CD4-positive, alpha-beta T cell (primary cell): ENCODE results near the gene MREG. TPM values are rescaled to one million over a fixed set of nuclear protein-coding genes. Genes with fewer than 3 reads are reported as not detected.
A peak's percentile ranks its signal among the peaks of the same experiment; 100 is the strongest.

Source experiments
- ATAC-seq: fragments of 200-7000 bp; cut with Tn5 transposase; one replicate; pipeline ENCODE4 v1.10.0; 2022; ENCODE audit warnings: mild to moderate bottlenecking; ENCODE audit not compliant: poor library complexity
- CTCF ChIA-PET: fragments of 350-600 bp; sonication (Branson Sonifier 250); formaldehyde crosslinking; loops from one replicate; lab custom pipeline; 2021; ENCODE audit warnings: antibody characterized with exemption, inconsistent platforms; lab: Charles Lee
- POLR2A ChIA-PET: fragments of 350-600 bp; sonication (Branson Sonifier 250); formaldehyde crosslinking; loops from one replicate; lab custom pipeline; 2021; ENCODE audit warnings: antibody characterized with exemption, inconsistent platforms; lab: Charles Lee
- DNase-seq, 14 experiments: peaks; one replicate each; pipeline ENCODE4 v3.0.0-alpha.2; 2013 to 2020; ENCODE audit warnings: mixed read lengths in 2 of 14
- H3K27ac ChIP-seq, 2 donors: one replicate each; pipeline versions ENCODE4 v1.5.1 to v1.7.0; 2013; ENCODE audit warnings: low read length in 2 of 2, low read depth in 1 of 2, mild to moderate bottlenecking in 1 of 2
- H3K27me3 ChIP-seq, 2 experiments: 1 replicate in 1 of 2; 2 replicates in 1 of 2; pipeline versions ENCODE4 v1.6.1 to v1.7.0; 2013; ENCODE audit warnings: low read length in 2 of 2, control low read depth in 1 of 2, mild to moderate bottlenecking in 1 of 2, moderate library complexity in 1 of 2; ENCODE audit not compliant: insufficient read depth in 2 of 2, control insufficient read depth in 1 of 2
- H3K36me3 ChIP-seq: one replicate; pipeline ENCODE4 v1.6.1; 2013; ENCODE audit warnings: low read length, control low read depth; ENCODE audit not compliant: insufficient read depth
- H3K4me1 ChIP-seq: one replicate; pipeline ENCODE4 v1.6.1; 2013; ENCODE audit warnings: low read length, control low read depth; ENCODE audit not compliant: insufficient read depth
- H3K4me3 ChIP-seq: one replicate; pipeline ENCODE4 v1.5.1; 2013; ENCODE audit warnings: mild to moderate bottlenecking, low read length, moderate library complexity
- H3K9me3 ChIP-seq, 2 experiments: 1 replicate in 1 of 2; 2 replicates in 1 of 2; pipeline versions ENCODE4 v1.6.1 to v1.7.0; 2013; ENCODE audit warnings: low read length in 2 of 2, mild to moderate bottlenecking in 2 of 2, control low read depth in 1 of 2, moderate library complexity in 1 of 2; ENCODE audit not compliant: control insufficient read depth in 1 of 2, insufficient read depth in 1 of 2
- H3K27ac Mint-ChIP-seq: one replicate; pipeline ENCODE4 v1.8.0; 2020; ENCODE audit warnings: mixed read lengths
- H3K27me3 Mint-ChIP-seq: one replicate; pipeline ENCODE4 v1.8.0; 2021; ENCODE audit warnings: mixed read lengths
- H3K36me3 Mint-ChIP-seq: one replicate; pipeline ENCODE4 v1.8.0; 2021; ENCODE audit warnings: low read depth, mixed read lengths
- H3K4me1 Mint-ChIP-seq: one replicate; pipeline ENCODE4 v1.8.0; 2021; ENCODE audit warnings: low read depth, mixed read lengths
- H3K4me3 Mint-ChIP-seq: one replicate; pipeline ENCODE4 v1.8.0; 2020; ENCODE audit warnings: mild to moderate bottlenecking, mixed read lengths
- H3K9me3 Mint-ChIP-seq: one replicate; pipeline ENCODE4 v1.8.0; 2020; ENCODE audit warnings: mixed read lengths
- CTCF ChIP-seq: fragments of 200-600 bp; IDR thresholded peaks from one replicate; pipeline ENCODE4 v1.8.0; 2022; ENCODE audit warnings: antibody characterized with exemption, mild to moderate bottlenecking
- intact Hi-C, 2 experiments: fragments of 100-400 bp; cut with DNase I in 1 of 2; cut with micrococcal nuclease in 1 of 2; formaldehyde crosslinking; loops; one replicate each; pipeline versions ENCODE4 v1.15.1 to v1.9.0; 2023 to 2025; cut with DNase I, micrococcal nuclease
- total RNA-seq, 174 experiments: library from RNA in 2 of 174; stranded (reverse) in 2 of 174; gene quantifications; one replicate each; pipeline ENCODE4 v1.2.3 and lab custom pipeline; 2021 to 2026

MREG gene
- total RNA-seq, 2 experiments from 2014 or later: 1.8 to 2.8 TPM

- DNase-seq (no peak), ATAC-seq (no peak)
- POLR2A ChIA-PET: no interaction called here
- Mint-ChIP-seq H3K4me1 (peaks cover 9% of the 10 kb centered on the region), H3K27me3 (no peaks in the 10 kb centered on the region), H3K4me3 (no peak overlapping the region), H3K9me3 (no peaks in the 10 kb centered on the region), H3K36me3 (peaks cover 51% of the 10 kb centered on the region), H3K27ac (no peak overlapping the region)
- Histone ChIP-seq H3K9me3 (no peaks in the 10 kb centered on the region), H3K36me3 (peaks cover under 1% of the 10 kb centered on the region), H3K4me3 (no peak overlapping the region), H3K27me3 (no peaks in the 10 kb centered on the region), H3K4me1 (peaks cover 5% of the 10 kb centered on the region), H3K27ac (no peak overlapping the region)
- CTCF ChIA-PET: no interaction called here
- intact Hi-C loops: no loop called here
- TF ChIP-seq CTCF: no peak
Observed at GRCh38 chr2:215981115-215981514, 32.2 kb downstream of the MREG start.

GRCh38 chr2:215979620-215980019, 33.7 kb downstream of the MREG start:
- peak; percentile 70 for ATAC-seq
- Histone ChIP-seq H3K27ac (no peak overlapping the region), H3K4me3 (no peak overlapping the region), H3K27me3 (no peaks in the 10 kb centered on the region), H3K9me3 (no peaks in the 10 kb centered on the region), H3K36me3 (no peaks in the 10 kb centered on the region), H3K4me1 (peaks cover 5% of the 10 kb centered on the region)
- H3K36me3 Mint-ChIP-seq: peaks cover 39% of the 10 kb centered on the region
- no peaks in the 10 kb centered on the region for H3K27me3 Mint-ChIP-seq
- ChIA-PET CTCF (no interaction called here), POLR2A (no interaction called here)
- H3K4me1 Mint-ChIP-seq: peaks cover 9% of the 10 kb centered on the region
- TF ChIP-seq CTCF: no peak
- H3K4me3 Mint-ChIP-seq: no peak overlapping the region
- H3K9me3 Mint-ChIP-seq: no peaks in the 10 kb centered on the region
- no peak overlapping the region for H3K27ac Mint-ChIP-seq
- peak in 1 of 14 experiments; percentile 28 for DNase-seq
- intact Hi-C loops: no loop called here

- ATAC-seq (no peak), DNase-seq (no peak)
- no peak for TF ChIP-seq CTCF
- Histone ChIP-seq H3K9me3 (no peaks in the 10 kb centered on the region), H3K36me3 (no peaks in the 10 kb centered on the region), H3K4me3 (no peak overlapping the region), H3K27me3 (no peaks in the 10 kb centered on the region), H3K4me1 (no peaks in the 10 kb centered on the region), H3K27ac (no peak overlapping the region)
- H3K27me3 Mint-ChIP-seq: no peaks in the 10 kb centered on the region
- H3K4me1 Mint-ChIP-seq: peaks cover 5% of the 10 kb centered on the region
- intact Hi-C loops: no loop called here
- H3K9me3 Mint-ChIP-seq: peaks cover 3% of the 10 kb centered on the region
- H3K36me3 Mint-ChIP-seq: peaks cover 42% of the 10 kb centered on the region
- no peak overlapping the region for H3K4me3 Mint-ChIP-seq
- ChIA-PET POLR2A (no interaction called here), CTCF (no interaction called here)
- no peak overlapping the region for H3K27ac Mint-ChIP-seq
Observed at GRCh38 chr2:215974700-215975429, 38.5 kb downstream of the MREG start.
